SH-SY5Y (cell line): Measurements from ENCODE around the gene EME2.

Source experiments
- GATA2 ChIP-seq: IDR thresholded peaks from 2 replicates; pipeline ENCODE4 v1.6.1; 2011; ENCODE audit warnings: mild to moderate bottlenecking, low read depth, low read length
- GATA3 ChIP-seq: IDR thresholded peaks from 2 replicates; pipeline ENCODE4 v1.6.1; 2011; ENCODE audit warnings: low read depth, mild to moderate bottlenecking, low read length, moderate library complexity

DNA sequence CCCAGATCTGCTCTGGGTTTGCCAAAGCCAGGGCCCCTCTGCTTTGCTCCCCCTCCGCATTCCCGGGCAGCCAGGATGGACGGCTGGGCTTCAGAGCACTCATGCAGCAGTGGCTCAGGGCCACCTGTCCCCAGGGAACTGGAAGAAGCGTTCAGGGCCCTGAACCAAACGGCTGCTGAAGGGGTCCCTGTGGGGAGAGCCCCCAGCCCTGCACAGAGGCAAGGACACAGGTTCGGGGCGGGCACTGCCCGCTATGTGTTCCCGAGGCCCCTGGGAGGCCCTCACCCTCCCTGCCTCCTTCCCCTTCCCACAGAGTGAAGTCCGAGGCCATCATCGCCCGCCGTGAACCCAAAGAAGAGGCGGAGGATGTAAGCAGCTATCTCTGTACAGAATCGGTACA is 11.7 kb upstream of the EME2 start:
- TF ChIP-seq GATA2 = no peak
- TF ChIP-seq GATA3 = no peak
